Keratinocyte (primary cell): Measurements from ENCODE around the gene UPF1. TPM values are rescaled to one million over a fixed set of nuclear protein-coding genes. Genes with fewer than 3 reads are reported as not detected.

ENCODE experiments used
- DNase-seq: peaks from one replicate; pipeline ENCODE4 v3.0.0-alpha.2; 2011; ENCODE audit warnings: low read depth, missing footprints, low spot score
- FAIRE-seq: peaks from 2 replicates; lab custom pipeline; 2011; peaks lifted over from hg19 to GRCh38; lab: Jason Lieb, UNC
- H2AFZ ChIP-seq: 2 replicates; pipeline ENCODE4 v1.6.0; 2012; ENCODE audit warnings: low read length, control low read depth, inconsistent platforms; ENCODE audit not compliant: control insufficient read depth
- H3K27ac ChIP-seq: 2 replicates; pipeline ENCODE4 v1.5.1; 2011; ENCODE audit warnings: low read length; ENCODE audit not compliant: control insufficient read depth, insufficient read depth
- H3K27me3 ChIP-seq: 3 replicates; pipeline ENCODE4 v1.6.0; 2011; ENCODE audit warnings: low read length; ENCODE audit not compliant: control insufficient read depth, insufficient read depth; ENCODE audit errors: extremely low read depth
- H3K36me3 ChIP-seq, 2 experiments: 2 replicates in 1 of 2; 3 replicates in 1 of 2; pipeline ENCODE4 v1.5.1; 2011; ENCODE audit warnings: low read length in 2 of 2, mild to moderate bottlenecking in 1 of 2; ENCODE audit not compliant: control insufficient read depth in 2 of 2, insufficient read depth in 2 of 2; ENCODE audit errors: extremely low read depth in 1 of 2
- H3K4me1 ChIP-seq: 3 replicates; pipeline ENCODE4 v1.5.1; 2011; ENCODE audit warnings: low read length; ENCODE audit not compliant: control insufficient read depth, insufficient read depth; ENCODE audit errors: extremely low read depth
- H3K4me2 ChIP-seq: 3 replicates; pipeline ENCODE4 v1.6.0; 2011; ENCODE audit warnings: low read depth, low read length; ENCODE audit not compliant: control insufficient read depth, insufficient read depth; ENCODE audit errors: extremely low read depth
- H3K4me3 ChIP-seq, 3 experiments: fragments of 200-600 bp in 1 of 3; sonication (generic) in 1 of 3; 2 replicates in 2 of 3; 3 replicates in 1 of 3; pipeline ENCODE4 v1.5.1; 2011 to 2016; ENCODE audit warnings: low read length in 3 of 3, mild to moderate bottlenecking in 3 of 3, control low read depth in 2 of 3, inconsistent platforms in 1 of 3, low read depth in 1 of 3, mixed read lengths in 1 of 3, mixed run types in 1 of 3, moderate library complexity in 1 of 3; ENCODE audit not compliant: control insufficient read depth in 2 of 3, insufficient read depth in 2 of 3; ENCODE audit errors: extremely low read depth in 1 of 3
- H3K79me2 ChIP-seq: 2 replicates; pipeline ENCODE4 v1.6.0; 2012; ENCODE audit warnings: low read length; ENCODE audit not compliant: control insufficient read depth, insufficient read depth
- H3K9ac ChIP-seq: 3 replicates; pipeline ENCODE4 v1.6.0; 2011; ENCODE audit warnings: low read length; ENCODE audit not compliant: control insufficient read depth, insufficient read depth; ENCODE audit errors: extremely low read depth
- H3K9me1 ChIP-seq: 3 replicates; pipeline ENCODE4 v1.6.0; 2011; ENCODE audit warnings: low read length; ENCODE audit not compliant: control insufficient read depth, insufficient read depth; ENCODE audit errors: extremely low read depth
- H3K9me3 ChIP-seq: 2 replicates; pipeline ENCODE4 v1.5.1; 2012; ENCODE audit warnings: low read depth, low read length; ENCODE audit not compliant: control insufficient read depth
- H4K20me1 ChIP-seq: 3 replicates; pipeline ENCODE4 v1.6.0; 2011; ENCODE audit warnings: low read length; ENCODE audit not compliant: control insufficient read depth, insufficient read depth; ENCODE audit errors: extremely low read depth
- EZH2 ChIP-seq: IDR thresholded peaks from one replicate; pipeline ENCODE4 v1.6.1; 2012; ENCODE audit warnings: inconsistent platforms, mild to moderate bottlenecking, low read length, moderate library complexity
- dilution Hi-C: fragments of 300-500 bp; cut with MboI; formaldehyde crosslinking; loops from one replicate; pipeline ENCODE4 v1.7.0; 2020; ENCODE audit warnings: low sequenced_read_pairs; ENCODE audit not compliant: extremely low pct_ligation_motif_present
- polyA plus RNA-seq, 5 experiments: library from polyadenylated mRNA; depleted of rRNA in 3 of 5; stranded (reverse) in 3 of 5; stranded (forward) in 1 of 5; unstranded in 1 of 5; fragments of >200 nt; gene quantifications; 1 replicate in 1 of 5; 2 replicates in 3 of 5; 3 replicates in 1 of 5; pipeline versions ENCODE4 v1.2.1 to v1.2.3, GENCODE V29; 2011 to 2012; ENCODE audit warnings: missing spikeins in 2 of 5, low read depth in 1 of 5, low replicate concordance in 1 of 5
- TF ChIP-seq, protein P1 (sequence below), 3 experiments: IDR thresholded peaks in 1 of 3; conservative IDR thresholded peaks in 1 of 3; optimal IDR thresholded peaks in 1 of 3; 2 replicates in 2 of 3; 3 replicates in 1 of 3; pipeline versions ENCODE3 to v1.5.1; 2011; ENCODE audit warnings: low read length in 3 of 3, mild to moderate bottlenecking in 3 of 3, moderate library complexity in 2 of 3, control low read depth in 1 of 3, inconsistent platforms in 1 of 3; ENCODE audit not compliant: insufficient read depth in 2 of 3; ENCODE audit errors: extremely low read depth in 1 of 3

Gene UPF1
- polyA plus RNA-seq, 1 donor (not counting 4 experiments of a cell fraction or from before 2014, with no cell fraction given), result 33.7 TPM

DNA sequence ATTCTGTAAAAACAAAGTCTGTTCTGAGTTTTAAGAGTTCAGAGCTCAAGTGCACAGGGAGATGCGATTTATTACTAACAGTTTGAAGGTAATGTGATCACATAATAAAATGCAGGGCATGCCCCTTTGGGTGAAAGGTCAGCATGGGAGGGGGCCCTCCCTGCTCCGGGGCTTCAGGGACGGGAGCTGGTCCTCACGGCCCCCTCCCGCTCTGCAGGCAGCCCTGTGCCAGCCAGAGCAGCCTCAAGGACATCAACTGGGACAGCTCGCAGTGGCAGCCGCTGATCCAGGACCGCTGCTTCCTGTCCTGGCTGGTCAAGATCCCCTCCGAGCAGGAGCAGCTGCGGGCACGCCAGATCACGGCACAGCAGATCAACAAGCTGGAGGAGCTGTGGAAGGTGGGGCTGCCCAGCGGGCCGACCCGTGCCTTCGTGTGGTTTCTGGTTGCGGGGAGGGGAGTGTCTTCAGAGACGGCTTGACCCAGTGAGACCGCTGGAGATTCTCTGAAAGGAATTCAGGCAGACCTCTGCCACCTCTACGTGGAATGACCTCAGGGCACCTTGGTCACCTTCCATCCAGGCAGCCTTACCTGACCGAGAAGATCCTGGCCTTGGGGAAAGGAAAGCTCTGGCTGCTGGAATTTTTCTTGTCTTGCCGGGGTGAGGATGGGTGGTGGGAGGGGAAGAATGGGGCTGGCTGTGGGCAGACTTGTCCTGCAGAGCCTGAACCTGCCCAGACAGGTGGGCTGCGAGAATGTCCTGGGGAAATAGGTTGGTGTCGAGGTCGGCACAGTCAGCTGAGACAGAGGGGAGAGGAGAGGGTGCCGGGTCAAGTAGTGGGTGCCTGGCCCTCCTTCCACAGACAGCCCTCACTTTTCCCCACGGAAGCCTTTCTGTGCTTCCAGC is 19.0 kb downstream of the UPF1 start:
- Histone ChIP-seq H3K4me2 (no peak overlapping the region), H3K9me3 (no peaks in the 10 kb centered on the region), H3K36me3 (peaks cover 36 to 62% of the 10 kb centered on the region in 2 experiments), H3K4me3 (no peak overlapping the region), H3K27me3 (no peaks in the 10 kb centered on the region), H4K20me1 (peaks cover 36% of the 10 kb centered on the region), H3K27ac (no peak overlapping the region), H3K9ac (no peak overlapping the region), H2AFZ (no peak overlapping the region), H3K9me1 (peaks cover 2% of the 10 kb centered on the region), H3K4me1 (peaks cover 39% of the 10 kb centered on the region), H3K79me2 (peaks cover 65% of the 10 kb centered on the region)
- FAIRE-seq (no peak), DNase-seq (no peak)
- TF ChIP-seq, protein P1, sequence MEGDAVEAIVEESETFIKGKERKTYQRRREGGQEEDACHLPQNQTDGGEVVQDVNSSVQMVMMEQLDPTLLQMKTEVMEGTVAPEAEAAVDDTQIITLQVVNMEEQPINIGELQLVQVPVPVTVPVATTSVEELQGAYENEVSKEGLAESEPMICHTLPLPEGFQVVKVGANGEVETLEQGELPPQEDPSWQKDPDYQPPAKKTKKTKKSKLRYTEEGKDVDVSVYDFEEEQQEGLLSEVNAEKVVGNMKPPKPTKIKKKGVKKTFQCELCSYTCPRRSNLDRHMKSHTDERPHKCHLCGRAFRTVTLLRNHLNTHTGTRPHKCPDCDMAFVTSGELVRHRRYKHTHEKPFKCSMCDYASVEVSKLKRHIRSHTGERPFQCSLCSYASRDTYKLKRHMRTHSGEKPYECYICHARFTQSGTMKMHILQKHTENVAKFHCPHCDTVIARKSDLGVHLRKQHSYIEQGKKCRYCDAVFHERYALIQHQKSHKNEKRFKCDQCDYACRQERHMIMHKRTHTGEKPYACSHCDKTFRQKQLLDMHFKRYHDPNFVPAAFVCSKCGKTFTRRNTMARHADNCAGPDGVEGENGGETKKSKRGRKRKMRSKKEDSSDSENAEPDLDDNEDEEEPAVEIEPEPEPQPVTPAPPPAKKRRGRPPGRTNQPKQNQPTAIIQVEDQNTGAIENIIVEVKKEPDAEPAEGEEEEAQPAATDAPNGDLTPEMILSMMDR (optimal IDR thresholded peaks at IDR 0.05 in 1 of 3, IDR thresholded peaks at IDR 0.05 in 1 of 3, conservative IDR thresholded peaks at IDR 0.05 in 1 of 3; ENCODE audit: extremely low read depth in 1 of 3, insufficient read depth in 2 of 3, low read length in 3 of 3), result no peak
- TF ChIP-seq EZH2, result no peak
- dilution Hi-C loops, result no loop called here

DNA sequence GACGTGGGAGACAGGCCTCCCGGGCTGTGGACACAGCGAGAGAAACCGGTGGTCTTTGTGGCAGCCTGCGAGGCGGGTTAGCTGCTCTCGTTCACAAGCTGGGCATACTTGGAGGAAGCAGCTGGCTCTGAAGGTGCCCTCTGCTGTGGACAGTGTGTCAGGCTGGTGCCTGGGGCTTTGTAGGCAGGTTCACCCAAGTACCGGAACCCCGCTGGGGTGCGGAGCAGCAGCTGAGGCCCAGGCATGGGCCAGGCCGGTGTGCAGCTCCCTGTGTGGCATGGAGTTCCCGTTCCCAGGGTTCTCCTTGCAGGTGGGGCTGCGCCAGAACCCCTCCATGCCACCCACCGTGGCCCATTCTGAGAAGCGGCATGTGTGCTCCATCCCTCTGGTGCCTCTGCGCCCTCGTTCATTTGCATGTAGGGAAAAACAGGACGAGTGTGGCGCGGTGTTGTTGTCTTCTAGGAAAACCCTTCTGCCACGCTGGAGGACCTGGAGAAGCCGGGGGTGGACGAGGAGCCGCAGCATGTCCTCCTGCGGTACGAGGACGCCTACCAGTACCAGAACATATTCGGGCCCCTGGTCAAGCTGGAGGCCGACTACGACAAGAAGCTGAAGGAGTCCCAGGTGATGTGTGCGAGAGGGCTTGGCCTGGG is 20.0 kb downstream of the UPF1 start:
- Histone ChIP-seq H3K4me3 (no peak overlapping the region), H3K4me1 (peaks cover 34% of the 10 kb centered on the region), H4K20me1 (peaks cover 32% of the 10 kb centered on the region), H3K79me2 (peaks cover 58% of the 10 kb centered on the region), H3K4me2 (no peak overlapping the region), H3K9ac (no peak overlapping the region), H2AFZ (no peak overlapping the region), H3K27me3 (no peaks in the 10 kb centered on the region), H3K36me3 (peaks cover 40 to 68% of the 10 kb centered on the region in 2 experiments), H3K27ac (no peak overlapping the region), H3K9me3 (no peaks in the 10 kb centered on the region), H3K9me1 (peaks cover 2% of the 10 kb centered on the region)
- TF ChIP-seq, protein P1 (optimal IDR thresholded peaks at IDR 0.05 in 1 of 3, IDR thresholded peaks at IDR 0.05 in 1 of 3, conservative IDR thresholded peaks at IDR 0.05 in 1 of 3; ENCODE audit: extremely low read depth in 1 of 3, insufficient read depth in 2 of 3, low read length in 3 of 3), result no peak
- no peak for TF ChIP-seq EZH2
- FAIRE-seq (no peak), DNase-seq (no peak)
- dilution Hi-C loops, result no loop called here
